Fibroblast of the conjunctiva (primary cell): ENCODE data around the gene LYPD6B.
"Not testable (repeated sequence)": the region's sequence is repeated elsewhere in the genome, so short reads cannot be mapped to it uniquely, and the experiment has no call there.

ENCODE experiments used
- DNase-seq: peaks from one replicate; pipeline ENCODE4 v3.0.0-alpha.2; 2010; ENCODE audit warnings: low read depth

LYPD6B gene

GRCh38 chr2:149213764-149214493 is 175.4 kb downstream of the LYPD6B start:
- DNase-seq, result no peak

GRCh38 chr2:149218497-149218896 is 180.0 kb downstream of the LYPD6B start:
- no peak for DNase-seq

- no peak for DNase-seq
Observed at GRCh38 chr2:149219856-149220255, 181.4 kb downstream of the LYPD6B start.

- no peak for DNase-seq
Observed at GRCh38 chr2:149221002-149221401, 182.5 kb downstream of the LYPD6B start.

- DNase-seq, result no peak
Observed at GRCh38 chr2:149221898-149222297, 183.4 kb downstream of the LYPD6B start.

- no peak for DNase-seq
Observed at GRCh38 chr2:149223472-149224095, 185.1 kb downstream of the LYPD6B start.

- no peak for DNase-seq
Observed at GRCh38 chr2:149224543-149224942, 186.0 kb downstream of the LYPD6B start.

GRCh38 chr2:149225446-149225845 is 186.9 kb downstream of the LYPD6B start:
- DNase-seq, result no peak

- no peak for DNase-seq
Observed at GRCh38 chr2:149226790-149227189, 188.3 kb downstream of the LYPD6B start.

GRCh38 chr2:149235816-149236375 is 197.4 kb downstream of the LYPD6B start:
- no peak for DNase-seq

GRCh38 chr2:149236410-149236809 is 197.9 kb downstream of the LYPD6B start:
- DNase-seq, result no peak

- DNase-seq, result no peak
Observed at GRCh38 chr2:149246186-149246585, 207.7 kb downstream of the LYPD6B start.

GRCh38 chr2:149251436-149251835 is 212.9 kb downstream of the LYPD6B start:
- DNase-seq, result not testable (repeated sequence)

GRCh38 chr2:149256877-149257276 is 218.4 kb downstream of the LYPD6B start:
- DNase-seq, result not testable (repeated sequence)

- DNase-seq, result no peak
Observed at GRCh38 chr2:149258531-149258930, 220.0 kb downstream of the LYPD6B start.

GRCh38 chr2:149259136-149259535 is 220.6 kb downstream of the LYPD6B start:
- DNase-seq, result no peak

- DNase-seq, result no peak
Observed at GRCh38 chr2:149261692-149262091, 223.2 kb downstream of the LYPD6B start.
